GM12878 (cell line): ENCODE data around the gene GABBR2. TPM values are rescaled to one million over a fixed set of nuclear protein-coding genes. Genes with fewer than 3 reads are reported as not detected.

Source experiments
- FOXM1 ChIP-seq: IDR thresholded peaks from 2 replicates; pipeline ENCODE4 v1.6.1; 2012; ENCODE audit warnings: low read depth, mild to moderate bottlenecking, inconsistent platforms, low read length, moderate library complexity
- HCFC1 ChIP-seq: fragments of 150-350 bp; IDR thresholded peaks from 2 replicates; pipeline ENCODE4 v1.6.1; 2014; ENCODE audit warnings: low read length
- MYC ChIP-seq: IDR thresholded peaks from 2 replicates; pipeline ENCODE4 v1.6.1; 2011; ENCODE audit warnings: mild to moderate bottlenecking, low read length, moderate library complexity, inconsistent platforms; ENCODE audit not compliant: insufficient read depth, insufficient replicate concordance, insufficient read length, severe bottlenecking
- PAX8 ChIP-seq: fragments of 450-650 bp; IDR thresholded peaks from 2 replicates; pipeline ENCODE4 v1.6.1; 2017; ENCODE audit warnings: mild to moderate bottlenecking, moderate library complexity
- POLR2AphosphoS5 ChIP-seq: IDR thresholded peaks from 2 replicates; pipeline ENCODE4 v1.6.1; 2011; ENCODE audit warnings: mild to moderate bottlenecking, low read length, inconsistent platforms
- RELA ChIP-seq: fragments of 450-650 bp; IDR thresholded peaks from 2 replicates; pipeline ENCODE4 v1.8.0; 2014; ENCODE audit warnings: borderline replicate concordance; ENCODE audit not compliant: partially characterized antibody
- SUZ12 ChIP-seq: fragments of 200-600 bp; sonication (generic); IDR thresholded peaks from one replicate; pipeline ENCODE4 v1.6.1; 2018; ENCODE audit warnings: antibody characterized with exemption, mild to moderate bottlenecking; ENCODE audit not compliant: unreplicated experiment
- polyA plus RNA-seq, 11 experiments: library from polyadenylated mRNA; depleted of rRNA in 4 of 11; unstranded in 6 of 11; stranded (reverse) in 5 of 11; fragments of >200 nt; fragmentation: Nextera tagmentation in 4 of 11; fragmentation: Illumina TruSeq in 1 of 11; extraction: Ambion mirVana in 4 of 11; extraction: Trizol in 1 of 11; gene quantifications; 1 replicate in 1 of 11; 2 replicates in 10 of 11; pipeline versions ENCODE4 v1.2.1 to v1.2.3, GENCODE V29; 2011 to 2016; ENCODE audit warnings: inconsistent platforms in 2 of 11, missing spikeins in 2 of 11, low read depth in 1 of 11
- total RNA-seq, 4 experiments: library from RNA; depleted of rRNA in 3 of 4; stranded (reverse); fragments of >200 nt in 3 of 4; fragmentation: Illumina TruSeq in 1 of 4; extraction: Trizol in 1 of 4; gene quantifications; 2 replicates each; pipeline versions ENCODE4 v1.2.1 to v1.2.3, GENCODE V29; 2013 to 2021
- TF ChIP-seq, protein P1 (sequence below): fragments of 450-650 bp; IDR thresholded peaks from 2 replicates; pipeline ENCODE4 v1.6.1; 2018; ENCODE audit warnings: mild to moderate bottlenecking, low read depth, moderate library complexity; ENCODE audit not compliant: partially characterized antibody
- TF ChIP-seq, protein P2 (sequence below): fragments of 450-650 bp; IDR thresholded peaks from 2 replicates; pipeline ENCODE4 v1.6.1; 2017; ENCODE audit warnings: mild to moderate bottlenecking

GABBR2 gene
- total and polyA plus RNA-seq, 10 of the 15 experiments (the other 5 are each of a cell fraction or from before 2014, with no cell fraction given), result 0.02 to 2.2 (median 0.06) TPM; not detected in 2

DNA sequence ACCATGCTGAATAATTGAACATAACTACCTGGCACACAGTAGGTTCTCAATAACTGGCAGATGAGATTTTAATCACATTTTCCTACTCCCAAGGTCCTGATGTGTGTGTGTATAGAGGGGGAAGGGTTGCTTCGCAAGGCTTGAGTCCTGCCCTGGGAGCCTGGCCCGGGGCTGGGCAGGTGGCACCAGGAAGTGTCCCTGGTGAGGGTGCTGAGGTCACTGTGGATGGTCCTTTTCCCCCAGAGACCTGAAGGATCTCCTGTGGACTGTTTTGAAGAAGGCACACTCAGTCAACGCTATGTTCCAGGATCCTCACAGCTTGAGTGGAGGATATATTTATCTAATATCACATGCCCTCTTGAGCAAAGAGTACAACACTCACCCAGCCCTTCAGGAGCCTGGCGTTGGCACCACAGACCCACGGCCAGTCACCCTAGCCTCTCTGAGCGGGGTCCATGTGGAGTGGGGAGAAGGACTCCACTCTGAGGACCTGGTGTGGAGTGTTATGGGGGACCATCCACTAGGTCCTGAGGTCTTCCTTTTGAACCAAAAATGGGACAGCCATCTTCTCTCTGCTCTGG lies 177.8 kb downstream of the GABBR2 start (continued):
- TF ChIP-seq RELA, result no peak
- no peak for TF ChIP-seq FOXM1
- TF ChIP-seq SUZ12, result no peak
- TF ChIP-seq, protein P1, sequence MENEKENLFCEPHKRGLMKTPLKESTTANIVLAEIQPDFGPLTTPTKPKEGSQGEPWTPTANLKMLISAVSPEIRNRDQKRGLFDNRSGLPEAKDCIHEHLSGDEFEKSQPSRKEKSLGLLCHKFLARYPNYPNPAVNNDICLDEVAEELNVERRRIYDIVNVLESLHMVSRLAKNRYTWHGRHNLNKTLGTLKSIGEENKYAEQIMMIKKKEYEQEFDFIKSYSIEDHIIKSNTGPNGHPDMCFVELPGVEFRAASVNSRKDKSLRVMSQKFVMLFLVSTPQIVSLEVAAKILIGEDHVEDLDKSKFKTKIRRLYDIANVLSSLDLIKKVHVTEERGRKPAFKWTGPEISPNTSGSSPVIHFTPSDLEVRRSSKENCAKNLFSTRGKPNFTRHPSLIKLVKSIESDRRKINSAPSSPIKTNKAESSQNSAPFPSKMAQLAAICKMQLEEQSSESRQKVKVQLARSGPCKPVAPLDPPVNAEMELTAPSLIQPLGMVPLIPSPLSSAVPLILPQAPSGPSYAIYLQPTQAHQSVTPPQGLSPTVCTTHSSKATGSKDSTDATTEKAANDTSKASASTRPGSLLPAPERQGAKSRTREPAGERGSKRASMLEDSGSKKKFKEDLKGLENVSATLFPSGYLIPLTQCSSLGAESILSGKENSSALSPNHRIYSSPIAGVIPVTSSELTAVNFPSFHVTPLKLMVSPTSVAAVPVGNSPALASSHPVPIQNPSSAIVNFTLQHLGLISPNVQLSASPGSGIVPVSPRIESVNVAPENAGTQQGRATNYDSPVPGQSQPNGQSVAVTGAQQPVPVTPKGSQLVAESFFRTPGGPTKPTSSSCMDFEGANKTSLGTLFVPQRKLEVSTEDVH, result no peak
- no peak for TF ChIP-seq MYC
- TF ChIP-seq, protein P2, sequence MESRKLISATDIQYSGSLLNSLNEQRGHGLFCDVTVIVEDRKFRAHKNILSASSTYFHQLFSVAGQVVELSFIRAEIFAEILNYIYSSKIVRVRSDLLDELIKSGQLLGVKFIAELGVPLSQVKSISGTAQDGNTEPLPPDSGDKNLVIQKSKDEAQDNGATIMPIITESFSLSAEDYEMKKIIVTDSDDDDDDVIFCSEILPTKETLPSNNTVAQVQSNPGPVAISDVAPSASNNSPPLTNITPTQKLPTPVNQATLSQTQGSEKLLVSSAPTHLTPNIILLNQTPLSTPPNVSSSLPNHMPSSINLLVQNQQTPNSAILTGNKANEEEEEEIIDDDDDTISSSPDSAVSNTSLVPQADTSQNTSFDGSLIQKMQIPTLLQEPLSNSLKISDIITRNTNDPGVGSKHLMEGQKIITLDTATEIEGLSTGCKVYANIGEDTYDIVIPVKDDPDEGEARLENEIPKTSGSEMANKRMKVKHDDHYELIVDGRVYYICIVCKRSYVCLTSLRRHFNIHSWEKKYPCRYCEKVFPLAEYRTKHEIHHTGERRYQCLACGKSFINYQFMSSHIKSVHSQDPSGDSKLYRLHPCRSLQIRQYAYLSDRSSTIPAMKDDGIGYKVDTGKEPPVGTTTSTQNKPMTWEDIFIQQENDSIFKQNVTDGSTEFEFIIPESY, result no peak
- no peak for TF ChIP-seq HCFC1
- no peak for TF ChIP-seq PAX8
- no peak for TF ChIP-seq POLR2AphosphoS5
